GM13977 (cell line): Measurements from ENCODE around the gene JMY.

Source experiments
- DNase-seq: peaks from one replicate; pipeline ENCODE4 v3.0.0; 2012; ENCODE audit warnings: low spot score
- in situ Hi-C: fragments of 300-500 bp; cut with MboI; formaldehyde crosslinking; loops from one replicate; pipeline ENCODE4 v1.12.0; 2022; ENCODE audit warnings: low sequenced_read_pairs, low pct_unique_long_range_greater_than_20kb, mixed read lengths, inconsistent platforms; ENCODE audit not compliant: unreplicated experiment
- TF ChIP-seq, protein P1 (sequence below): IDR thresholded peaks from 2 replicates; pipeline ENCODE4 v1.5.1; 2012; ENCODE audit warnings: mild to moderate bottlenecking, control low read depth; ENCODE audit not compliant: insufficient read depth; ENCODE audit errors: extremely low read depth, missing control alignments

Gene JMY, protein sequence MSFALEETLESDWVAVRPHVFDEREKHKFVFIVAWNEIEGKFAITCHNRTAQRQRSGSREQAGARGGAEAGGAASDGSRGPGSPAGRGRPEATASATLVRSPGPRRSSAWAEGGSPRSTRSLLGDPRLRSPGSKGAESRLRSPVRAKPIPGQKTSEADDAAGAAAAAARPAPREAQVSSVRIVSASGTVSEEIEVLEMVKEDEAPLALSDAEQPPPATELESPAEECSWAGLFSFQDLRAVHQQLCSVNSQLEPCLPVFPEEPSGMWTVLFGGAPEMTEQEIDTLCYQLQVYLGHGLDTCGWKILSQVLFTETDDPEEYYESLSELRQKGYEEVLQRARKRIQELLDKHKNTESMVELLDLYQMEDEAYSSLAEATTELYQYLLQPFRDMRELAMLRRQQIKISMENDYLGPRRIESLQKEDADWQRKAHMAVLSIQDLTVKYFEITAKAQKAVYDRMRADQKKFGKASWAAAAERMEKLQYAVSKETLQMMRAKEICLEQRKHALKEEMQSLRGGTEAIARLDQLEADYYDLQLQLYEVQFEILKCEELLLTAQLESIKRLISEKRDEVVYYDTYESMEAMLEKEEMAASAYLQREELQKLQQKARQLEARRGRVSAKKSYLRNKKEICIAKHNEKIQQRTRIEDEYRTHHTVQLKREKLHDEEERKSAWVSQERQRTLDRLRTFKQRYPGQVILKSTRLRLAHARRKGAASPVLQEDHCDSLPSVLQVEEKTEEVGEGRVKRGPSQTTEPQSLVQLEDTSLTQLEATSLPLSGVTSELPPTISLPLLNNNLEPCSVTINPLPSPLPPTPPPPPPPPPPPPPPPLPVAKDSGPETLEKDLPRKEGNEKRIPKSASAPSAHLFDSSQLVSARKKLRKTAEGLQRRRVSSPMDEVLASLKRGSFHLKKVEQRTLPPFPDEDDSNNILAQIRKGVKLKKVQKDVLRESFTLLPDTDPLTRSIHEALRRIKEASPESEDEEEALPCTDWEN

DNA sequence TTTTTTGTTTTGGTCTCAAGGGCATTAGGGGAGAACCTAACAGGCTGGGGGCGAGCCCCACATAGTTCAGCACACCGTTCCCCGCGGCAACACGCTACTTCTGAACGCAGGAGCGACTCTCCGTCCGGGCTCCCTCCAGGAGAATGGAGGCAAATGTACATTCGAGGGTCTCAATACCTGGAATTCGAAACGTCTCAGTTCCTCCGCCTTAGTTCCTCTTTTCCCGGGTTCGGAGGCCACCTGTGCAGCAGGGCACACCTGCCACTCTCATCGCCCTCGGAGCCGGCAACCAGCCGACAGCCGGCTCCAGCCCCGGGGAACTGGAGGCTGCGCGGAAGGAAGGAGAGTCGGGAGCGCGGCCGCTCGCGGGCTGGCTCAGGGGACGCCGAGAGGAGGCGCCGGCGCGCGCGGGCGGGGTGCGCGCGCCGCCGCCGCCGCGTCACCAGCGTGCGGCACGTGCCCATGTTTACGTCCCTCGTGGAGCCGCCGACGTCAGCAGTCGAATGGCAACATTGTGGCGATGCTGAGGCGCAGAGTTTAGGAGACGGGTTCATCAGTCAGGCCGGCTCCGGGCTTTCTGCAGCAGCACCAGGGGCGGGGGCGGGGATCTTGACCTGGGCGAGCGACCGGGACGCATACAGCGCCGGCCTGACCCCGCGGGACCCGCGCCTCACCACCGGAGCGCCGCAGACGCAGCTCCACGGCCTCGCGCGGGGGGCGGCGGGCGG is at the start of gene JMY:
Gene JMY, plus strand, starts transcription at position 498 of the 728 bp plus-strand sequence. CDS start 520 bp downstream, outside the sequence.
- in situ Hi-C loops = no loop called here
- DNase-seq = peak; percentile 94
- TF ChIP-seq, protein P1, sequence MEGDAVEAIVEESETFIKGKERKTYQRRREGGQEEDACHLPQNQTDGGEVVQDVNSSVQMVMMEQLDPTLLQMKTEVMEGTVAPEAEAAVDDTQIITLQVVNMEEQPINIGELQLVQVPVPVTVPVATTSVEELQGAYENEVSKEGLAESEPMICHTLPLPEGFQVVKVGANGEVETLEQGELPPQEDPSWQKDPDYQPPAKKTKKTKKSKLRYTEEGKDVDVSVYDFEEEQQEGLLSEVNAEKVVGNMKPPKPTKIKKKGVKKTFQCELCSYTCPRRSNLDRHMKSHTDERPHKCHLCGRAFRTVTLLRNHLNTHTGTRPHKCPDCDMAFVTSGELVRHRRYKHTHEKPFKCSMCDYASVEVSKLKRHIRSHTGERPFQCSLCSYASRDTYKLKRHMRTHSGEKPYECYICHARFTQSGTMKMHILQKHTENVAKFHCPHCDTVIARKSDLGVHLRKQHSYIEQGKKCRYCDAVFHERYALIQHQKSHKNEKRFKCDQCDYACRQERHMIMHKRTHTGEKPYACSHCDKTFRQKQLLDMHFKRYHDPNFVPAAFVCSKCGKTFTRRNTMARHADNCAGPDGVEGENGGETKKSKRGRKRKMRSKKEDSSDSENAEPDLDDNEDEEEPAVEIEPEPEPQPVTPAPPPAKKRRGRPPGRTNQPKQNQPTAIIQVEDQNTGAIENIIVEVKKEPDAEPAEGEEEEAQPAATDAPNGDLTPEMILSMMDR = peak; percentile 11

DNA sequence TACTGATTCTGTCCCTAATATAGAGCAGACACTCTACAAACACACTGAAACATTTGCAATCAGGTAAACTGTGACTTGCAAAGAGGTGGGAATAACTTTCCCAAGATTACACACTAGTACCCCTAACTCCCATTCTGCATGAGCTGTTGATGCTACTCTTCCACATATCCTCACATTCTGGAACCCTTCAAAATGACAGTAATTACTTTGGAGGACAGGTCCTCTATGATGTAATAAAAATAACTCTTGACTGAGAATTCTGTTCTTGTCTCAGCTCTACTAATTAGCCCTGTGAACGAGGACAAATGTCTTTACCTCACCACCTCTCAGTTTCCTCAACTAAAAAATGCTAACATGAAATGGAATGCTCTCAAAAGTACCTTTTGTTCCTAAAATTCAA is 49.5 kb upstream of the JMY start:
- TF ChIP-seq, protein P1 = no peak
- no peak for DNase-seq
- in situ Hi-C loops = no loop called here

DNA sequence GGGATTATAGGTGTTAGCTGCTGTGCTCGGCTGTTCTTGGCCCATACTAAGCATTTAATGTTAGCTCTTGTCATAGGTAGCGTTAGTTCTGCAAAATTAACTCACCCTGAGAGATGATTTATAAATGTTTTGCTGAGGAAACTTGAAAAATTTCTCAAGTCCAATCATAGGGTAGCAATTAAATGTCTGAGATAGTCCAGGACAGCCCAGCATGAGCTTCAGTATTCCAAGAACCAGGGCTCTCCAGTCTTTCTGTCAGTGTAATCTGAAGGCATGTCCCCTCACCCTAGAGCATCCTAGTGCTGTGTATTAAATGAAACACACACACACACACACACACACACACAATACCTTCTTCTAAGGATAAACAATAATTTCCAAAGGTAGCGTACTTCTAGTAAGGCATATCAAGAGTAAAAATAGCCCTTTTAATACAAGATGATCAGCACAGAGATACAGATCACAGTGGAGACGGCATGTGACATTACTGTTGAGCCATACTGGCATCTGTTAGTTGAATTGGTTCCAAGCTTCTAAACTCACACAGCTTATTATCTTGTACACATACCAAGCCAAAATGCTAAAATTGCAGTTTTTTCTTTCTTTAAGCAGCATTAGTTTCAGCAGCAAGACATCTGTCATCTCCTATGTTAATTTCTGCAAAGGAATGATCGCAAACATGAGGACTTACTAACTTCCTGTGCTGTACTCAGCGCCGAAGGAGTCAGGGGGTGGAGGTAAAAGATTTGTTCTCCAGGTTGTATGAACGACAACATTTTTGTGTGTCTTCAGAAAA is 46.3 kb upstream of the JMY start:
- TF ChIP-seq, protein P1 = no peak
- no peak for DNase-seq
- in situ Hi-C loops = no loop called here

DNA sequence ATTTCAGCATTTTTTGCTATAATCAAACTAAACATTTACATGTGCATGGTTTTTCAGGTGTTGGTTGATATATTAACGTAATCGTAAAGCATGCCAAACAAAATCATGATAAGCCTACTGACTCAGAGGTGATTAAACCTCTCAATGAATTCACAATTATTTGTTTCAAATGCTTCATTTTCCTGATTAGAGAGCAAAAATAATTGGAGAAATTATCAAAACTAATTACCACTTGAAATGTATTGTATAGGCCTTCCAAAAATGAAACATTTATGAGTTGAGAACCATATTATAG is 45.7 kb upstream of the JMY start:
- TF ChIP-seq, protein P1 = no peak
- in situ Hi-C loops = no loop called here
- DNase-seq = no peak

DNA sequence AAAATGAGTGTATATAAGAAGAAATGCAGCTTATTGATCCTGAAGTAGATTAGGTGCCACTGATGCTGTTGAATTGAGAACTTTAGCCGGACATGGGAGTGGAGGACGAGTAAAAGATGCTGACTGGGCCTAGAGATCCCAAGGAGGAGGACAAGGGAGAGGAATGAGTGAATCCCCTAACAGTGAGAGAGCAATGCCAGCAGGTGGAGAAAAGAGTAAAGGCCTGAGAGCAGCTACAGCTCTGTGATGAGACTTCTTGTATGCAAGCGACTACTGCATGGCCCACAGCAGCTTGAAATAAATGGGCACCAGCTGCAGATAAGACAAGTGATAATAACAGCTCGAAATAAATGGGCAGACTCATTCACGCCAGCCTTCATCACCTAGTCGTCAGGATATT is 44.5 kb upstream of the JMY start:
- TF ChIP-seq, protein P1 = no peak
- DNase-seq = no peak
- in situ Hi-C loops = no loop called here
